WTC11 (cell line): ENCODE measurements around the gene NPSR1. TPM values are rescaled to one million over a fixed set of nuclear protein-coding genes. Genes with fewer than 3 reads are reported as not detected.

Experiments used
- ATAC-seq: fragments of 200-7000 bp; cut with Tn5 transposase; 2 replicates; pipeline ENCODE4 v1.10.0; 2021; ENCODE audit warnings: mild to moderate bottlenecking, moderate library complexity
- CTCF ChIA-PET: fragments of 300-600 bp; sonication (Branson Sonifier 250); formaldehyde crosslinking; loops from one replicate; lab custom pipeline; 2021; ENCODE audit warnings: antibody characterized with exemption; lab: Charles Lee
- POLR2A ChIA-PET: fragments of 350-600 bp; sonication (Branson Sonifier 250); formaldehyde crosslinking; loops from one replicate; lab custom pipeline; 2021; ENCODE audit warnings: antibody characterized with exemption; lab: Charles Lee
- DNase-seq: peaks from one replicate; pipeline ENCODE4 v3.0.0; 2021; ENCODE audit warnings: low spot score
- H3K27ac Mint-ChIP-seq: 2 replicates; pipeline ENCODE4 v1.8.0; 2021; ENCODE audit warnings: mixed read lengths
- H3K27me3 Mint-ChIP-seq: 2 replicates; pipeline ENCODE4 v1.8.0; 2021; ENCODE audit warnings: low read depth, mild to moderate bottlenecking, moderate library complexity, mixed read lengths
- H3K36me3 Mint-ChIP-seq: 2 replicates; pipeline ENCODE4 v1.8.0; 2021; ENCODE audit warnings: mixed read lengths
- H3K4me1 Mint-ChIP-seq: 2 replicates; pipeline ENCODE4 v1.8.0; 2022; ENCODE audit warnings: mixed read lengths
- H3K4me3 Mint-ChIP-seq: 2 replicates; pipeline ENCODE4 v1.8.0; 2021; ENCODE audit warnings: mild to moderate bottlenecking, moderate library complexity, mixed read lengths
- H3K9me3 Mint-ChIP-seq: 2 replicates; pipeline ENCODE4 v1.8.0; 2021; ENCODE audit warnings: mixed read lengths
- AFF4 ChIP-seq: sonication (generic); formaldehyde crosslinking; IDR thresholded peaks from 2 replicates; pipeline ENCODE4 v1.8.1; 2023; ENCODE audit warnings: mild to moderate bottlenecking, missing genetic modification reagents, borderline replicate concordance
- ATF1 ChIP-seq: sonication (generic); formaldehyde crosslinking; IDR thresholded peaks from 2 replicates; pipeline ENCODE4 v1.8.1; 2023; ENCODE audit warnings: mild to moderate bottlenecking, moderate library complexity, missing genetic modification reagents
- ATF3 ChIP-seq: sonication (generic); formaldehyde crosslinking; conservative IDR thresholded peaks from 2 replicates; pipeline ENCODE4 v1.8.1; 2022; ENCODE audit warnings: mild to moderate bottlenecking, missing genetic modification reagents
- ATF6 ChIP-seq: sonication (generic); formaldehyde crosslinking; IDR thresholded peaks from 2 replicates; pipeline ENCODE4 v1.8.1; 2023; ENCODE audit warnings: mild to moderate bottlenecking, missing genetic modification reagents
- FOXJ3 ChIP-seq: sonication (generic); formaldehyde crosslinking; IDR thresholded peaks from 2 replicates; pipeline ENCODE4 v1.9.0; 2021; ENCODE audit warnings: missing genetic modification reagents, mild to moderate bottlenecking, borderline replicate concordance
- JUN ChIP-seq: sonication (generic); formaldehyde crosslinking; IDR thresholded peaks from 2 replicates; pipeline ENCODE4 v1.8.0; 2023; ENCODE audit warnings: mild to moderate bottlenecking, missing genetic modification reagents
- MYBL2 ChIP-seq: sonication (generic); formaldehyde crosslinking; IDR thresholded peaks from 2 replicates; pipeline ENCODE4 v1.8.1; 2023; ENCODE audit warnings: mild to moderate bottlenecking, moderate library complexity, missing genetic modification reagents
- NFE2L1 ChIP-seq: sonication (generic); formaldehyde crosslinking; IDR thresholded peaks from 2 replicates; pipeline ENCODE4 v1.8.1; 2023; ENCODE audit warnings: missing genetic modification reagents
- RORB ChIP-seq: fragments of 250-450 bp; sonication (Bioruptor Pico); IDR thresholded peaks from 2 replicates; pipeline ENCODE4 v1.9.0; 2021; ENCODE audit warnings: mild to moderate bottlenecking
- USF2 ChIP-seq: sonication (generic); formaldehyde crosslinking; IDR thresholded peaks from 2 replicates; pipeline ENCODE4 v1.8.1; 2023; ENCODE audit warnings: mild to moderate bottlenecking, missing genetic modification reagents, moderate library complexity
- ZNF121 ChIP-seq: sonication (generic); formaldehyde crosslinking; IDR thresholded peaks from 2 replicates; pipeline ENCODE4 v1.8.0; 2023; ENCODE audit warnings: missing genetic modification reagents
- ZNF263 ChIP-seq: sonication (generic); formaldehyde crosslinking; IDR thresholded peaks from 2 replicates; pipeline ENCODE4 v1.8.1; 2022; ENCODE audit warnings: low read depth, mild to moderate bottlenecking, moderate library complexity, missing genetic modification reagents
- ZNF317 ChIP-seq: sonication (generic); formaldehyde crosslinking; IDR thresholded peaks from 2 replicates; pipeline ENCODE4 v1.8.1; 2023; ENCODE audit warnings: low read depth, mild to moderate bottlenecking, moderate library complexity, missing genetic modification reagents, borderline replicate concordance
- total RNA-seq: library from RNA; stranded (reverse); gene quantifications from 3 replicates; pipeline ENCODE4 v1.2.3, GENCODE V29; 2021

Gene NPSR1
- total RNA-seq, 1 experiment from 2014 or later = not detected

GRCh38 chr7:34842782-34843181, 184.8 kb downstream of the NPSR1 start:
- H3K27me3 Mint-ChIP-seq = no peaks in the 10 kb centered on the region; the same call in 1 of the 2 replicates
- no peak for DNase-seq

GRCh38 chr7:34844406-34844805, 186.4 kb downstream of the NPSR1 start:
- no peak overlapping the region for H3K4me3 Mint-ChIP-seq
- H3K36me3 Mint-ChIP-seq = peaks cover 16% of the 10 kb centered on the region
- ChIA-PET POLR2A (interaction anchor here (0.7 kb wide), 1 partner anchor 18 kb away, joined by 3 read pairs; no protein-coding TSS in a partner anchor), CTCF (interaction anchor here (1.2 to 3.0 kb wide), 2 partner anchors 16 to 21 kb away, joined by 3 to 8 read pairs; no protein-coding TSS in a partner anchor)
- H3K27ac Mint-ChIP-seq = no peak overlapping the region
- H3K27me3 Mint-ChIP-seq = no peaks in the 10 kb centered on the region; the same call in 1 of the 2 replicates
- ATAC-seq = no peak
- peaks cover 17% of the 10 kb centered on the region for H3K4me1 Mint-ChIP-seq
- H3K9me3 Mint-ChIP-seq = peaks cover 25% of the 10 kb centered on the region
- no peak for DNase-seq
- TF ChIP-seq NFE2L1 (CRISPR knock-in tag) (no peak), ATF3 (CRISPR knock-in tag) (no peak), ATF6 (no peak), ZNF121 (CRISPR knock-in tag) (no peak), ATF1 (CRISPR knock-in tag) (no peak)

More at GRCh38 chr7:34842782-34843181, 184.8 kb downstream of the NPSR1 start:
- Mint-ChIP-seq H3K4me1 (peaks cover 20% of the 10 kb centered on the region), H3K4me3 (no peak overlapping the region), H3K27ac (no peak overlapping the region), H3K9me3 (peaks cover 35% of the 10 kb centered on the region), H3K36me3 (peaks cover 16% of the 10 kb centered on the region)
- ATAC-seq = no peak
- POLR2A ChIA-PET = no interaction called here
- TF ChIP-seq NFE2L1 (CRISPR knock-in tag) = no peak
- CTCF ChIA-PET = no interaction called here

- peaks cover 18% of the 10 kb centered on the region for H3K9me3 Mint-ChIP-seq
- TF ChIP-seq FOXJ3 (CRISPR knock-in tag) (no peak), ZNF263 (no peak), ZNF317 (CRISPR knock-in tag) (no peak), JUN (no peak), USF2 (CRISPR knock-in tag) (no peak), RORB (CRISPR knock-in tag) (no peak), AFF4 (CRISPR knock-in tag) (no peak), MYBL2 (no peak)
- TF ChIP-seq, all 79 proteins: peak for 0
- Mint-ChIP-seq H3K27me3 (no peaks in the 10 kb centered on the region; the same call in 1 of the 2 replicates), H3K36me3 (peaks cover 16% of the 10 kb centered on the region), H3K4me3 (no peak overlapping the region), H3K27ac (no peak overlapping the region), H3K4me1 (peaks cover 14% of the 10 kb centered on the region)
- ChIA-PET POLR2A (no interaction called here), CTCF (interaction anchor here (1.2 to 3.0 kb wide), 2 partner anchors 17 to 21 kb away, joined by 3 to 8 read pairs; no protein-coding TSS in a partner anchor)
- DNase-seq = no peak
- no peak; the same call in 1 of the 2 replicates for ATAC-seq
These were observed 187.1 kb downstream of the NPSR1 start for GRCh38 chr7:34844936-34845665.
